ENCODE results near the gene TCN2. TPM values are rescaled to one million over a fixed set of nuclear protein-coding genes. Genes with fewer than 3 reads are reported as not detected.

The TCN2 gene
- total RNA-seq, 1 experiment from 2014 or later, result 2.2 TPM

DNA sequence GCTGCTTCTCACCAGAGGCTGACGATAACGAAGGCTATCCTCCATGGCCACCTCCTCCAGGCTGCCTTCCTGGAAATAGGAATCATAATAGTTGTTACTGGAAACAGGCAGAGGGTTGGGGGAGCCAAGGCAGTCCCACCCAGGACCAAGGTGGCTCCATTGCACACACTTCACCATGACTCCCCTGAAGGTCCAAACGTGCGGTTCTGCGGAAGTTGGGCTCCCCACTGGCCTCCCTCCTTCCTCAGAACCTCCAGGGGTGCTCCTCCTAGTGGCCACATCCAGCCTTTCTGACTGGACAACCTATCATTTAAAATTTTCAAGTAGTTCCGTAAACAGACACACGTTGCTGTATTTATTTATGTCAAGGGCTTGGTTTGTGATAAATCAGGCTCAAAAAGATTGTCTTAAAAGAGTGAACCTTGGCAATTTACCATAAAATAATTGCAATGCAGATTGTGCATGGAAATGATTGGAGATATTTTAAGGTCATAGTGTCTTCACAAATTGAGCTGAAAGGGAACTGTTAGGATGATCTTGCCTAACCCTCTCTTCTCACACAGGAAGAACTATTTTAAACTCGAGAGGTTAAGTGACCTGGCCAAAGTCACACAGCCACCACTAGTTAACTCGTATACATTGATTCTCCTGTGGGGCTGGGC, 1.4 kb upstream of the TCN2 start (continued):
- TF ChIP-seq, protein P1, sequence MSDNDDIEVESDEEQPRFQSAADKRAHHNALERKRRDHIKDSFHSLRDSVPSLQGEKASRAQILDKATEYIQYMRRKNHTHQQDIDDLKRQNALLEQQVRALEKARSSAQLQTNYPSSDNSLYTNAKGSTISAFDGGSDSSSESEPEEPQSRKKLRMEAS (IDR thresholded peaks at IDR 0.05), result peak; percentile 63; the same call in 1 of the 2 replicates
- TF ChIP-seq SP1 (IDR thresholded peaks at IDR 0.05; ENCODE audit: low read depth), result no peak
- TF ChIP-seq CBX3 (IDR thresholded peaks at IDR 0.05; ENCODE audit: low read depth), result 0 out of 2 replicates have a peak, but pooled peaks have one; percentile 46
- TF ChIP-seq EGR1 (IDR thresholded peaks at IDR 0.05; ENCODE audit: low read depth), result no peak
- peak; percentile 41 for TF ChIP-seq RAD21 (IDR thresholded peaks at IDR 0.05; ENCODE audit: low read depth)

DNA sequence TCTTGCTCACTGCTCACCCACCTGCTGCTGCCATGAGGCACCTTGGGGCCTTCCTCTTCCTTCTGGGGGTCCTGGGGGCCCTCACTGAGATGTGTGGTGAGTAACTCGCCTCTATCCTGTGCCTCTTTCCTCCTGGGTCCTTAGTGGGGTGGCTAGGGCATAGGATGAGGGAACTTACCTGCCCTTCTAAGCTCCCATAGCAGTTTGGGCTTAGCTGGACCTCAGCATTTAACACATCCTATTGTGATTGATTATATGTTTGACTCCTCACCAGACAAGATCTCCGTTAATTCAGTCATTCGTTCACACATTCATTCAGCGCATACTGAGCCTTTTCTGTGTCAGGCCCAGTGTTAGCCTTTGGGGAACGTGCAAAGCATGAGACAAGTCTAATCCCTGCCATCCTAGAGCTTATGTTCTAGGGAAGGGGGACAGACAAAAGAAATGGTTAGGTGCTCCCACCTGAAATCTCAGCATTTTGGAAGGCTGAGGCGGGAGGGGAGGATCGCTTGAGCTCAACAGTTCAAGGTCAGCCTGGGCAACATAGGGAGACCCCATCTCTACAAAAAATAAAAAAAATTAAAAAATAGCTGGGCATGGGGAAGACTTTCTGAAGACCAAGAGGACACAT, 441 bp downstream of the TCN2 start:
- peak overlapping the region; percentile 63 for H2AFZ ChIP-seq (ENCODE audit: low read depth, low read length, poor library complexity, severe bottlenecking)
- no peaks in the 10 kb centered on the region for H4K20me1 ChIP-seq (ENCODE audit: insufficient read depth)
- H3K27ac ChIP-seq (ENCODE audit: low read depth, low read length), result no peak overlapping the region; the same call in 1 of the 2 replicates
- ChIA-PET CTCF (interaction anchor here (1.2 to 2.3 kb wide), 3 partner anchors 27 to 162 kb away, joined by 4 to 10 read pairs (median 6); no protein-coding TSS in a partner anchor), RAD21 (ENCODE audit: low non-redundant PET in 1 of 2, low total read pairs in 2 of 2, uncharacterized antibody in 2 of 2, unreplicated experiment in 2 of 2) (interaction anchor here (0.6 to 1.3 kb wide), 2 partner anchors 148 to 337 kb away, joined by 6 to 7 read pairs; no protein-coding TSS in a partner anchor), POLR2A (interaction anchor here (1.1 kb wide), 1 partner anchor 12 kb away, joined by 3 read pairs; no protein-coding TSS in a partner anchor)
- no peak for TF ChIP-seq ELF1 (IDR thresholded peaks at IDR 0.05; ENCODE audit: borderline replicate concordance, low read depth)
- TF ChIP-seq, protein P2, sequence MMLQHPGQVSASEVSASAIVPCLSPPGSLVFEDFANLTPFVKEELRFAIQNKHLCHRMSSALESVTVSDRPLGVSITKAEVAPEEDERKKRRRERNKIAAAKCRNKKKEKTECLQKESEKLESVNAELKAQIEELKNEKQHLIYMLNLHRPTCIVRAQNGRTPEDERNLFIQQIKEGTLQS (IDR thresholded peaks at IDR 0.05), result no peak
- no peak for TF ChIP-seq JUND (IDR thresholded peaks at IDR 0.05)
- H3K4me1 ChIP-seq (ENCODE audit: control insufficient read depth in 1 of 2, insufficient read depth in 2 of 2, low read length in 2 of 2), result peaks cover 22 to 47% of the 10 kb centered on the region in 2 experiments
- peak overlapping the region; percentile 98 for H3K4me2 ChIP-seq (ENCODE audit: low read length)
- H3K36me3 ChIP-seq (ENCODE audit: control insufficient read depth in 1 of 2, insufficient read depth in 2 of 2, low read length in 2 of 2), result no peaks in the 10 kb centered on the region
- BruUV-seq (replicated peaks), result no TSS peak
- no peaks in the 10 kb centered on the region for H3K9me2 ChIP-seq (ENCODE audit: insufficient read depth)
- intact Hi-C loops (cut with micrococcal nuclease), result loop anchor here (10.0 kb wide), 1 partner anchor 147 kb away; no protein-coding TSS in a partner anchor
- H3K79me2 ChIP-seq (ENCODE audit: insufficient read depth, low read length), result no peaks in the 10 kb centered on the region
- H3K4me3 ChIP-seq (replicated peaks in 1 of 2; ENCODE audit: low read depth in 1 of 2, low read length in 2 of 2), result peak overlapping the region; percentile 51 to 68
- H3K27me3 ChIP-seq (ENCODE audit: insufficient read depth, low read length), result no peaks in the 10 kb centered on the region
- H3K9me3 ChIP-seq (ENCODE audit: control insufficient read depth in 1 of 2, insufficient read depth in 1 of 2, low read depth in 1 of 2, low read length in 2 of 2), result no peaks in the 10 kb centered on the region
- no peak for DNase-seq (ENCODE audit: low read depth, low spot score)
- H3K9ac ChIP-seq (ENCODE audit: low read length), result peak overlapping the region; percentile 41
- ATAC-seq, result 0 out of 2 replicates have a peak, but pooled peaks have one; percentile 3

All from HCT116 (cell line).